HT-29 (cell line): ENCODE results near the gene GRN. TPM values are rescaled to one million over a fixed set of nuclear protein-coding genes. Genes with fewer than 3 reads are reported as not detected.
A peak's percentile ranks its signal among the peaks of the same experiment; 100 is the strongest.
"Not testable (repeated sequence)": the region's sequence is repeated elsewhere in the genome, so short reads cannot be mapped to it uniquely, and the experiment has no call there.

Experiments
- DNase-seq: peaks from one replicate; pipeline ENCODE4 v3.0.0-alpha.2; 2015; ENCODE audit warnings: low spot score
- total RNA-seq: library from RNA; depleted of rRNA; stranded (reverse); fragments of >200 nt; shearing (Covaris generic); gene quantifications from 2 replicates; pipeline ENCODE4 v1.2.3, GENCODE V29; 2014

GRN gene
- total RNA-seq, 1 experiment from 2014 or later = 637 TPM

DNA sequence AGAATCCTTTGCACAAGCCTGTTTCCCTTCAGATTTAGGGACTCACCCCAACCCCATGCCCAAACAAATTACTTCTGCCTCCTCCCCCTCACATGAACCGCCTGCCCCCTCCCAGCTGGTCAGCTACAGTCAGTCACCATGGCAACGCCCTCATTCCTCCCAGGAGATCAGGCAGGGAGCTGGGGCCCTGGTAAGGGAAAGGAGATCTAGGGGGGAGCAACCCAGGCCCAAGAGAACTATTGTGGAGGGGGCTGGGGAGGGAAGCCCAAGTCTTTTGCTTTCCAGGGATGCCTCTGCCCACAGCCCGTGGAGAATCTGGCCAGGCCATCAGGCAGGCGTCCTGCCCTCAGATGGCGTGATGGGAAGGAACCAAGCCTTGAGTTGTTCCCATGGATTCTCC lies 15.7 kb downstream of the GRN start:
- no peak for DNase-seq

DNA sequence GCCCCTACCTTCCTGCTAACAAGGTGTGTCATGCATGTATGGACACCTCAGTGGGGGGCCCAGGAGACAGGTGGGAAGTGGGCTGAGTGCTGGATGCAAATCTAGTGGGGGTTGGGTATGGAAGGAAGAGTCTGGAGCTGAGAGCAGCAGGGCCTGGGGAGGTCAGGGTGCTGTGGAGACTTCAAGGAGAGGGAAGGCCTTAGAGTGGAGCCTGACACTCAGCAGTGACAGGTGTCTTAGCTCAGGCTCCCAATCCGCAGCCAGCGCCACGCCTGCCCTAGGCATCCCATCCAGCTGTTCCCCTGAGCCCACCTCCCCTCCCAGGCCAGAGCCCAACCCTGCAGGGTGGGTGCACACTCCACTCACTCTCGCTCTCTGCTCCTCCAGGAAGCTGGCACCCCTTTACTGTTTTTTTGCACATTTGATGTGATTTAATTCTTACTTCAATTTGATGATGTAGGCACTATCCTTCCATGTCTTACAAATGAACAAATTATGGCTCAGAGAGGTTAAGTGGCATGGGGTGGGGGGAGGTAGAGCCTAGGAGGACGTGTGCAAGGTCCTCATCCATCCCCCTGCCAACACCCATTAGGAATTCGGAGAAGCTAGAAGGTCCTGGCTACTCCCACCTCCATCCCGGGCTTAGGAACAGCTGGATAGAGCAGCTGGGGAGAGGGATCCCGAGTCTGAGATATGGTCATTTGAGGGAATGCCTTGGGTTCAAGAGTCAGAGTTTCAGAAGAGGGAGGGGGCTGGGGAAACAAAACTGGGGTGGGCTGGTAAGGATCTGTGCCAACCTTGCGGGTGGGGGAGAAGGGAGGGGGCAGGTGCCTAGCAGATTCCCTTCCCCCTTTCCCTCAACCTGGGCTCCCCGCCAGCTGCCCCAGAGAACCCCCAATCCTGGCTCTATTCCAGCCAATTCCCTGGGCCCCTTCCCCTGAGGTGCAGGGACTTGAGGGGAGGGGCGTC lies 16.5 kb downstream of the GRN start:
- DNase-seq = no peak

DNA sequence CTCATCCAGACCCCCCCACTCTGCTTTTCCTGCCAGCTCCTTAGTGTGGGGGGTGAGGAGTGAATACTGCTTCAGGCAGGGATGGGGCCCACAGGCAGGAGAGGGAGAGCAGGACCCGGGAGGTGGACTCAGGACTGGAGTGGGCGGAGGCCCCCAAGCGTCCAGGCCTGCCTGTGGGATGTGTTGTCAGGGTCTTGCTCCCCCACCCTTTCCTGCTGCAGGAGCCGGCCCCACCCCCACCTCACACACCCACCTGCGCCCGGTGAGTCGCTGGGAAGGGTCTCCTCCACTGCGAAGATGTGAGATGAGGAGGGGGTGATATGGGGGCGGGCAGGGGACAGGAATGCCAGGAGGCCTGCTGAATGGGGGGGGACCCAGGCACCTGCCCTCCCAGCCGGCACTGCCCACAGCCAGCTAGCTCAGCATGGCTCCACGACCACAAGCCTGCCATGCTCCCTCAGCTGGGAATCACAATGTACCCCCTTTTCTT lies 17.4 kb downstream of the GRN start:
- no peak for DNase-seq

DNA sequence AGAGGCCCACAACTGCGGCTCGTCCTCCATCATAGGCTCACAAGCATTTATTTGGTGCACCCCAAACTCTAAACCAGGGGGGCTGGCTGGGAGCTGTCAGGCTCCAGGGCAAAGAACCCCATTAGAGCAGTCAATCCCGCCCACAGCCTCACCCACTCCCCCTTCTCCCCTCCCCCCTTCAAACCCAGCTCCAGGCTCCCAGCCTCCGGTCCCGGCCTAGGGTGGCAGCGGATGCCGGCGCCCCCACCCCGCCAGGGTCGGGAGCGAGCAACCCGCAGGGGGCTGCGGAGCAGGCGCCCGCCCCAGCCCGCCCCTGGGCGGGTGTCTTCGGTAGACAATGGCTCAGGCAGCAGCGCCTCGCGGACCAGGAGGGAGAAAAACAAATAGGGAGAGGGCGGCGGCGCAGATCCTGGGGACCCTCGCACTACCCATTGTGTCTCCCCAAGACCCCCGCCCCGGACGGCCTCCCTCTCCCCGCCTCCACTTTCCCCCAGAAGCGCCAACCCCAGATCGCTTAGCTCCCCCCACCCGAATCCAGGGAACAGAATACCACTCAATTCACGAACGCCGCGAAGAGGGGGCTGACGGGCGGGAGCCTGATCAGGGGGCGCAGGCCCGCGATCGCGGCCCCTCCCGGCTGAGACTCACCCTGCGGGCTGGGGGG lies 18.0 kb downstream of the GRN start:
- DNase-seq = no peak

DNA sequence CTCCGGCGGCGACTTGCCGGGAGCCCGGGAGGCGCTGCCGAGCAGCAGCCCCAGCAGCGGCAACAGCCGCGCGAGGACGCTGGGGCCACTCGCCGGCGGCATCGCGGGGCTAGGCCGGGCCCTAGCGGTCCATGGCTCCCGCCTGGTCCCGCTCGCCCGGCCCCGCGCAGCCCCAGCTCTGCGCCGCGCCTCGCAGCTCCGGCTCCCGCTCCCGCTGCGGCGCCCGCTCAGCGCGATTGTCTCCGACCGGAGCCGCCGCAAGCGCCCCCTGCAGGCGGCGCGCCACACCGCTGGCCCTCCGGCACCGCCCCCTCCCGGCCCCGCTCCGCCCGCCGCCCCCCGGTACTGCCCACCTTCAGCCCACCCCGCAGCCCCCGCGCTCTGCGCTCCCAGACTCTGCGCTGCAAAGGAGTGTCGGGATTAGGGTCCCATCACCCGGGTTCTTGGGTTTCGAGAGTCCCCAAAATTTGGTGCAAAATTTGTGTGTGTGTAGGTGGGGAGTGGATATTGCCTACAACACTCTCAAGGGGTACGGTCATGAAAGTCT lies 18.6 kb downstream of the GRN start, which contains the start of gene FAM171A2:
Gene FAM171A2, minus strand, starts transcription at position 241 of the 547 bp plus-strand sequence. Its CDS starts 139 bp downstream, at position 102.
- peak; percentile 43 for DNase-seq

DNA sequence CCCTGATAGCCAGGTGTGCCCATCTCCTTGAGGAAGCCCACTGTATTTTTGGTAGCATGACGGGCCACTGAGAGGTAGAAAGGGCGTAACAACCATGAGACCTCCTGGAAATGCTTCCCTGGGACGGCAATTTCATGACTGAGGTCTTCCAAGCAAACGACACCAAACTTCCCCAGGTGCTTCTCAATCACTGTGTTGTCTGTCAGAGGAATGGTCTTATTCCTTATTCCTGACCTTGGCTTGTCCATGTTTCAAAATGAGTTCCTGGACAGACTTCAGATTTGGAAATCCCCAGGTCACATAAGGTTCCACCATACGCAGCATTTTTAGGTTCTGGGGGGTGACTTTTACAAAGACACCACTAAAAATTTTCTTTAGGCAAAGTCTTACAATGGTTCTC lies 19.9 kb downstream of the GRN start:
- DNase-seq = not testable (repeated sequence)

DNA sequence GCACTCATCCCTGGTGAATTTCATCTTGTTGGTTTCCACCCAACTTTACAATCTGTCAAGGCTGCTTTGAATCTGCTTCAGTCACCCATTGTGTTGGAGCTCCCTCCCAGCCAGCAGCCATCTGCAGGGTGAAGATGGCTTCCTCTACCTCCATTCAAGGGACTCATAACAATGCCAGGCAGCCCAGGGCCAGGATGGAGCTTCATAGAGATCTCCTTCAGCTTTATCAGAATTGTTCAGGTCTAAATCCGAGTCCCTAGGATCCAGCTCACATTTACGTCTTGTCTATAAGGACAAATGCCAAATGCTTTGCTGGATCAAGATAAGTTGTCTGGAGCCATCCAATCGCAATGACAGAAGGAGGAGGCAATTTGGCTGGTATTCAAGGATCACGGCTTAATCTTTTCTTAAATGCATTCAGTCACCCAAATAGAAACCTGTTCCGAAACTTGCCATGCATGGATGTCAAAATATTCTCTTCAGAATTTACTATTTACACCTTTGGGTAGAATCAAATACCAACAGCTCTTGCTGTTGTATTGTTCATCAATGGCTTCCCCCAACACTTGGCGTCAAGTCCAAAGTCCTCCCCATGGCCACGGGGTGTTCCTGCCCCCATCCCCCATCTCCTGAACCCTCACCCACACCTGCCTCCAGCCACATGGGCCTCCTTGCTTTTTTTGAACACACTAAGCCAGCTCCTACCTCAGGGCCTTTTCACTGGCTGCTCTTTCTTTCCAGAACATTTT lies 22.3 kb downstream of the GRN start:
- no peak for DNase-seq

DNA sequence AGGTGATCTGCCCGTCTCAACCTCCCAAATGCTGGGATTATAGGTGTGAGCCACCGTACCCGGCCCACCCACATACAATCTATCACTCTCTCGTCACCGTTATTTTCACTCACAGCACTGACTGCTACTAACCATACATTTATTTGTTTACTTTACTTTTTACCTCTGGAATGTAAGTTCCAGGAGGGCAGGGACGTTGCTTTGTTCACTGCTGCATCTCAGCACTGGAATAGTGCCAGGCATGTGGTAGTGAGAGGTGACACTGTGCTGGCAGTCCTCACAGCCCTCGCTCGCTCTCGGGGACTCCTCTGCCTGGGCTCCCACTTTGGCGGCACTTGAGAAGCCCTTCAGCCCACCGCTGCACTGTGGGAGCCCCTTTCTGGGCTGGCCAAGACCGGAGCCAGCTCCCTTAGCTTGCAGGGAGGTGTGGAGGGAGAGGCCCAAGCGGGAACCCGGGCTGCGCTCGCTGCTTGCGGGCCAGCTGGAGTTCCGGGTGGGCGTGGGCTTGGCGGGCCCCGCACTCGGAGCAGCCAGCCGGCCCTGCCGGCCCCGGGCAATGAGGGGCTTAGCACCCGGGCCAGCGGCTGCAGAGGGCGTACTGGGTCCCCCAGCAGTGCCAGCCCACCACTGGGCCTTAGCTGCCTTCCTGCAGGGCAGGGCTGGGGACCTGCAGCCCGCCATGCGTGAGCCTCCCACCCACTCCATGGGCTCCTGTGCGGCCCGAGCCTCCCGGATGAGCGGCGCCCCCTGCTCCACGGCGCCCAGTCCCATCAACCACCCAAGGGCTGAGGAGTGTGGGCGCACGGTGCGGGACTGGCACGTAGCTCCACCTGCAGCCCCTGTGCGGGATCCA lies 23.5 kb downstream of the GRN start:
- DNase-seq = not testable (repeated sequence)

DNA sequence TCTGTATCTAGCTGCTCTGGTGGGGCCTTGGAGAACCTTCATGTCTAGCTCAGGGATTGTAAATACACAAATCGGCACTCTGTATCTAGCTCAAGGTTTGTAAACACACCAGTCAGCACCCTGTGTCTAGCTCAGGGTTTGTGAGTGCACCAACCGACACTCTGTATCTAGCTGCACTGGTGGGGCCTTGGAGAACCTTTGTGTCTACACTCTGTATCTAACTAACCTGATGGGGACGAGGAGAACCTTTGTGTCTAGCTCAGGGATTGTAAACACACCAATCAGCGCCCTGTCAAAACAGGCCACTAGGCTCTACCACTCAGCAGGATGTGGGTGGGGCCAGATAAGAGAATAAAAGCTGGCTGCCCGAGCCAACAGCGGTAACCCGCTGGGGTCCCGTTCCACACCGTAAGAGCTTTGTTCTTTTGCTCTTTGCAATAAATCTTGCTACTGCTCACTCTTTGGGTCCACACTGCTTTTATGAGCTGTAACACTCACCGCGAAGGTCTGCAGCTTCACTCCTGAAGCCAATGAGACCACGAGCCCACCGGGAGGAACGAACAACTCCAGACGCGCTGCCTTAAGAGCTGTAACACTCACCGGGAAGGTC lies 24.4 kb downstream of the GRN start:
- DNase-seq = not testable (repeated sequence)

DNA sequence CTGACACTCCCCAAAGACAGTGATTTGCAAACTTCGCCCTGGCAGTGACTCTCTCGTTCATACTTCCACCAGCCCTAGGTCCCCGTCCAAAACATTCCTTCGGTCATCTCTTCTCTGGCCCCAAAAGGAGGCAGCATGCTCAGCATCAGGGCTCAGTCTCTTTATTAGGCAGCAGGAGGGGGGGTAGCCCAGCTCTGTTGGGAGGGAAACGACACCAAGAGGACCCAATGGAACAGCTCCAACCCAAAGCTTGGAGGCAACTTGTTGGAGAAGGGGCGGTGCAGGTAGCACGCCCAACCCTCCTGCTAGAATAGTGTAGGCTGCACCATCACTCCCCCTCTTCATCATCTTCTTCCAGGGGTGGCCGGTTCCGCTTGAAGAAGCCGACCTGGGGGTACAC lies 26.9 kb downstream of the GRN start:
- no peak for DNase-seq

DNA sequence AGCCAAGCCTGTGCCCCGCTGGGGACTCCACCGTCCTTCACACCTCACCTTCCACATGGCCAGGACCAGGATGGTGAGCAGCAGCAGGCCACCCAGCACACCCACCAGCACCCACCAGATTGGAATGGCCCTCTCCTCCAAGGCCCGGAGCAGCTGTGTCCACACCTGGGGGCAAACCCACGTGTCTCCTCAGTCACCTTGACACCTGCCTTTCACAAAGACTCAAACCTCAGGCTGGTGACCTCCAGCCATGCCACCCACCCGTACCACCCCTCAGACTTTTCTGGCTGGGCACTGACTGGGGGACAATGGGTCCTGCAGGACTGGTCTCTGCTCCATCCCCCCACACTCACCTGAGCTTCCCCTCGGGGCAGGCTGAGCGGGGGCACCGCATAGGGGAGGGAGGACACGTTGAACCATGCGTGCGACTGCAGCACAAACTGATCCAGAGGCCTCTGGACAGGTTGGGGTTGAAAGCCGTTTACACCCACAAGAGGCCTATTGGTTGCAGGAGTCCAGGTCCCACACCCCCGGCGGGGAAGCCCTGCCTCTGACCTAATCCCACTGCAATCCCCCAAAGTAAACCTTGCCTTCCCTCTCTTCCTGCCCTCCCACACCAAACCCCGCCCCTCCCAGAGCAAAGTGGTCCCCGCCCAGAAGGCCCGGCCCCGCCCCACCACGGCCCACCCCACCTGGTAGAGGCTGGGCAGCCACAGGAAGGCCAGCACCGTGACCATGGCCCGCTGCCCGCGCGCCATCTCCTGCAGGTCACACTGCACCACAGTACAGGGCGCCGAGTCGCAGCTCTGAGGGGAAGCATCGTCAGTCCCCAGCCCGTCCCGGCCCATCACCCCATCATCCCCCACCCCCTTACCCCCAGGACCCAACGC lies 29.4 kb downstream of the GRN start:
- DNase-seq = no peak

DNA sequence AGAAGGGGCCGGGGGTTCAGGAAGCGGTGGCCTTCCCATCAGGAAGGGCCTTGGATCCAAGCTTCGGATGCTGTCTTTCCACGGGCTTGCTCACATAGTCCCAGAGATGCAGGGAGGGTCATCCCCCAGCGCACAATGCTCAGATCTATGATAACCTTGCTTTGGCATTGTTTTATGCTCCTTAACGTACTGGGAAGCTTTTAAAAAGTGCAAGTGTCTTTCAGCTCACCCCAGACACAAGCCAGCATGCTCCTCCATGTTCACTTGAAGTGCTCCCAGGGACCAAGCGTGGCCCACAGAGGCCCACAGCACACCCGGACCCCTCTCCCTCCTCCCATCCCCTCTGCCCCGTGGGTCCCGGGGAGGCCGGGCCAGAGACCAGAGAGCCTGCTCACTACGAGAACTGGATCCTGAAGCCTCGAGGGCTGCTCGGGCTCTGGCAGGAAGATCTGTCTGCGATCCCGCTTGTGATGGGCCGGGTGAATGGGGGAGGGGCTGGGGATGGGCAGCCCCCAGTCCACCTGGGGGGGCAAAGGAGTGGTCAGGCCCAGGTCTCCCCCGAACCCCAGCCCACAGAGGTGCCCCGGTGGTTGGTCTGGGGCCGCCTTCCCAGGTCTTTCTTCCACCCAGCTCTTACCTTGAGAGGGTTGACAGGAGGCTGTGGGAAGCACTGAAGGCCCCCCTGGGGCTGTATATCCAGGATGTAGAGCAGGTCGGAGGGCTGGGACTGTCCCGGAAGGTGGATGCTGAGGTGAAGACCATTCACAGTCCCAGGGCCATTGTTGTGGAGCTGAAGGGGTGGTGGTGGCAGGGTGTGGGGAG lies 30.3 kb downstream of the GRN start:
- DNase-seq = no peak

DNA sequence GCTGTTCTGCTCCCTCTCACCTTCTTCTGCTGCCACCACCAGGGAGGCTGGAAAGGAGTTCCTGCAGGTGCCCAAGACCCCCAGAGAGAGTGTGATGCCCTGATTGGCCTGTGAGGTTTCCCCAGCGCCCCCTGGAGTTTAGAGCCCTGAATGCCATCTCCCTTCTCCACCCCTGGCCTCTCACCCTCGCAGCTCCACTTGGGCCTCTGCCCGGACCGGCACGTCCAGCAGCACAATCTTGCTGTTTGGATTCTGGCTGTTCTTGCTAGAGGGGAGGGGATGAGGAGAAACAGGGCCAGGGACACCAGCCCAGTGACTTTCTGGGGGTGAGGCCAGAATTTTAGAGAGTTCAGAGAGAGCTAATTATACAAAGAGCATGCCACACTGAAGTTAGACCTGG lies 31.0 kb downstream of the GRN start:
- no peak for DNase-seq

DNA sequence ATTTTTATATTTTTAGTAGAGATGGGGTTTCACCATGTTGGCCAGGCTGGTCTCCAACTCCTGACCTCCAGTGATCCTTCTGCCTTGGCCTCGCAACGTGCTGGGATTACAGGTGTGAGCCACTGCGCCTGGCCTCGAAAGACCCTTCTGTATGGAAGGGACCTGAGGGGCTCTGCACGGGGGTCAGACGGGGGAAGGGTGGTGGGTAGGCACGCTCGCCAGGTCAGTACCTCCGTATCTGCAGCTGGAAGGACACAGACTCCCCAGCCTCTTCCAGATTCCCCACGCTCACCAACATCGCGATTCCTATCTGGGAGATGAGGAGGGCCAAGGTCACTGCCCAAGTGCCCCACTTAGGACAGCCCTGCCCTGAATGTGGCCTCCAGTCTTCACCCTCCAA lies 31.7 kb downstream of the GRN start:
- no peak for DNase-seq

DNA sequence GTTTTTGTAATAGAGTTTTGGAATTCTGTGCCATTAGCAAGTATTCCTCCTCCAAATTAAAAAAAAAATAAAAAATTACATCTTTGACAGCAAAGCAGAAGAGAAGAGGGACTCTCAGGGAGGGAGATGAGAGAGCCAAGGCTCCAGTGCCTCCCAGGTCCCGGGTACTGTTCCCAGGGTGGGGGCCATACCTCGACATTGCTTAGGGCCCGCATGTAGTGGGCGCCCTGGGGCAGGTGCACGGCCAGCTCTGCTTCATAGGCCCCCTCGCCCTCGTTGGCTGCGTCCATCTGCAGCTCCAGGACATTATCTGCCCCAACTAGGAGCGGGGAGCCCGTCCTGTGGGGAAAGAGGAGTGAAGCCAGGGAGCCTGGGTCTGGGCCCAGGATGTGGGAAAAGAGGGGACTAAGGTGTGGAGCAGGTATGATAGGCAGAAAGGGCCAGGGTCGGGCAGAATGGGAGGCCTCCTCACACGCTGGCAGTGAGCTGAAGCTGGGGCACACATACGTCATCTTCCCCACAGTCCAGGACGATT lies 33.1 kb downstream of the GRN start:
- DNase-seq = no peak

DNA sequence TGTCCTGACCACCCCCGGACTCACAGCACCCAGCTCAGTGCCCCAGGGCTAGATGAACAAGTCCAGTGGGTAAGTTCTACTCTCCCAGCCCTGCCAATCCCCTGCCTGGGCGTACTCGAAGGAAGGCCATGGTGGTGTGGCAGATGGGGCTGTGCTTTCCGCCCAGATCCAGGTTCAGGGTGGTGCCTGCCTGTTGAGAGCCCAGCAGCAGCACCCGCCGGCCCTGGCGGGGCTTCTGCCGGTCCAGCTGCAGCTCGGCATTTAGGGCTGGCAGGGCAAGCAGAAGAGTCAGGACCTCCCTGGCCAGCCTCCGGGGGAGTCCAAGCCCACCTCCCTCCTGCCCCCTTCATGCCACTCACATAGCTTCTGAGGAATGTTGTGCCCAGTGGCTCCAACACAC lies 34.8 kb downstream of the GRN start:
- DNase-seq = no peak

DNA sequence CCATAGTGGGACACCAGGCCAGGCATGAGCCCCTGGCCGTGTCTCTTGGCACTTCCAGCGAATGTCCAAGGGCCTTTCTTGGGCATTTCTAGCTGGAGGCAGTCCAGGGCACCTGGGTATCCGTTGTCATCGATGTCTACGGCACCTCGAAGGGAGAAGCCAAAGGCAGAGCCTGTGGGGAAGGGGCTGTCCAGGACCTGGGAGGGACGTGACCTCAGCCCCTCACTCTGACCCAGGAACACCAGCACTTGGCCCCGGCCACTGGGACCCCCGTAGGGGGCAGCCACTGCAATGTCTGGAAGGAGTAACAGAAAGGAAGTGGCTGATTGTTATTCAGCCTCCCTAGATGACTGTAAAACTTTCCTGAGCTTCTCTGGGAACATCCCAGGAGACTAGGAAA lies 35.7 kb downstream of the GRN start:
- DNase-seq = no peak

DNA sequence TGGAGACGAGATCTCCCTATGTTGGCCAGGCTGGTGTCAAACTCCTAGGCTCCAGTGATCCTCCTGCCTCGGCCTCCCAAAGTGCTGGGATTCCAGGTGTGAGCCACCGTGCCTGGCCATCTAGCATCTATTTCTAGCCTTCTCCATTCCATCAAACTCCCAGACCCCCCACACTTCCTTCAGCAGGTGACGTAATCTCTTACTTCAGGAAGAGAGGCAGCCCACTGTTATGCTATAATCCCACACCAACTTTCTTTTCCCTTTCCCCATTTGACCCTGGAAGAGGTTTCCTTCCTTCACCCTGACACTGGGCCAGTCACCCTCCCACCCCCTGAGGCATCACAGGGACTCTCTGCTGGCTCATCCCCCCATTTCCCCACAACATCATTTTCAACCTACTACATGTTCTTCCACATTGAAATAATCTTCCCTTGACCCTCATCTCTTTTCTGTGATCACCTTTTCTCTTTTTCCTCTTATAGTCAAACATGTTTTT lies 36.8 kb downstream of the GRN start:
- DNase-seq = no peak
